Peyer's patch (tissue), 4 donors: Measurements from ENCODE around the gene PRDM15. TPM values are rescaled to one million over a fixed set of nuclear protein-coding genes. Genes with fewer than 3 reads are reported as not detected.

Experiments used
- DNase-seq, 3 donors: peaks; one replicate each; pipeline ENCODE4 v3.0.0-alpha.2; 2017 to 2019
- H3K27ac ChIP-seq, 4 donors: fragments of 200-600 bp; sonication (generic); one replicate each; pipeline ENCODE4 v1.5.1; 2016 to 2019
- H3K27me3 ChIP-seq, 2 donors: fragments of 200-600 bp; sonication (generic); one replicate each; pipeline ENCODE4 v1.5.1; 2019
- H3K36me3 ChIP-seq, 3 donors: fragments of 200-600 bp; sonication (generic); one replicate each; pipeline ENCODE4 v1.5.1; 2016 to 2019
- H3K4me1 ChIP-seq, 4 donors: fragments of 200-600 bp; sonication (generic); one replicate each; pipeline ENCODE4 v1.5.1; 2016 to 2019
- H3K4me3 ChIP-seq, 4 donors: fragments of 200-600 bp; sonication (generic); 1 replicate in 3 of 4; 2 replicates in 1 of 4; pipeline ENCODE4 v1.5.1; 2016 to 2019; ENCODE audit warnings: mild to moderate bottlenecking in 1 of 4
- H3K9me3 ChIP-seq, 4 donors: fragments of 200-600 bp; sonication (generic); one replicate each; pipeline ENCODE4 v1.5.1; 2016 to 2019; ENCODE audit warnings: mild to moderate bottlenecking in 1 of 4
- CTCF ChIP-seq, 6 experiments: fragments of 450-650 bp in 4 of 6; fragments of 200-600 bp in 2 of 6; sonication (generic) in 1 of 6; IDR thresholded peaks; one replicate each; pipeline ENCODE4 v1.5.1; 2017 to 2019; ENCODE audit warnings: antibody characterized with exemption in 6 of 6, mild to moderate bottlenecking in 3 of 6, moderate library complexity in 1 of 6
- POLR2A ChIP-seq, 2 donors: fragments of 450-650 bp; IDR thresholded peaks; one replicate each; pipeline ENCODE4 v1.5.1; 2017; ENCODE audit warnings: antibody characterized with exemption in 2 of 2, mild to moderate bottlenecking in 2 of 2, moderate library complexity in 2 of 2
- total RNA-seq, 4 donors: library from RNA; depleted of rRNA; stranded (reverse); fragments of >200 nt; gene quantifications; one replicate each; pipeline ENCODE4 v1.1.0, GENCODE V29; 2016

PRDM15 gene
- total RNA-seq, 4 donors from 2014 or later = 9.3 to 47.9 (median 16.9) TPM

DNA sequence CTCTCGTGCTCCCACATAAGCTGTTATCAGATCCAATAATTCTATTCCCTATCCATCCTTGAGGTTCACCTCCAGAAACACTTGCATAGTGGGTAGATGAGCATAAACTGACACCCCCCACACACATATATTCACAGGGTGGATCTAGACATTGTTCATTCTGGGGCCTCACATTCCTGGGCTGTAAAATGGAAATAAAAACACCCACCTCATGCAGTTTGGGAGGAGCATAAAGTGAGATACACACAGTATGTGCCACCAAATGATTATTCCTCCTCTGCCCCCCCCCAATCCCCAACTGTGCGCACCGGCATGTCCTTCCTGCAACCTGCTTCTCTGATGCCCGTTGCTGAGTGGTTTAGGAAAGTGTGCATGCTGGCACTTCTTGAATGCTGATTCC, 17.9 kb downstream of the PRDM15 start:
- TF ChIP-seq CTCF (IDR thresholded peaks at IDR 0.05) = no peak
- no peak for TF ChIP-seq POLR2A (IDR thresholded peaks at IDR 0.05)
- Histone ChIP-seq H3K27ac (no peak overlapping the region), H3K36me3 (peaks cover 0 to 35% (median 0%) of the 10 kb centered on the region in 3 donors), H3K9me3 (no peaks in the 10 kb centered on the region), H3K4me1 (no peaks in the 10 kb centered on the region), H3K4me3 (no peak overlapping the region), H3K27me3 (no peaks in the 10 kb centered on the region)
- no peak for DNase-seq

DNA sequence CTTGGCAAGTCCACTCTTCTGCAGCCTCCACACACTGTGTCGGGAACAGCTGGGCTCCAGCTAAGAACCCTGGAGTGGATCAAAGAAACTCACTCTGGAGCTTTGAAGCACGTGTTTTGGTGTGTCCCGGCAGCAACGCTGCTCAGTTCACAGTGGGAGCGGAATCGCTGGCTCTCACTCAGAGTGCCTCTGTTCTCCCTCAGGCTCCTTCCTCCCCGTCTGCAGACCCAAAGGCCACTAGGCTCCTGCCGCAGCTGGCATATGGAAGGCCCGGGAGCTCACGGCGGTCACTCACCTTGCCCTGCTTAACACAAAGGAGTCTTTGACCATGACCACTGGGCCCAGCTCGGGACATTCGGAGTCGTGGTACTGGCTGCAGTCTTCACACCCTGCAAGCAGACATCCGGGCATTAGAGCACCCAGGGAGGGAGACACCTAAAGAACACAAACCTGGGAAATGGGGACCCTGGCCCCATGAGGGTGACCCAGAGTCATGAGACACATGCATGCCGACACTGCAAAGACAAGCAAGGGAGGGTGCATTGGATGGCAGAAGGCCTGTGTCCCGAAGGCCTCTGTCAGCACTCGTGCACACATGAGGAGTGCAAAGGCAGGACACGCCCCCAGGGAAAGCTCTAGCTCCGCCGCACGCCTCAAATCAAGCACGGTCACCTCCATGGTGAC, 19.7 kb downstream of the PRDM15 start:
- Histone ChIP-seq H3K27ac (no peak overlapping the region), H3K4me1 (no peaks in the 10 kb centered on the region), H3K9me3 (no peaks in the 10 kb centered on the region), H3K4me3 (no peak overlapping the region), H3K27me3 (no peaks in the 10 kb centered on the region), H3K36me3 (peaks cover 0 to 48% (median 0%) of the 10 kb centered on the region in 3 donors)
- DNase-seq = no peak
- TF ChIP-seq CTCF (IDR thresholded peaks at IDR 0.05) (no peak), POLR2A (IDR thresholded peaks at IDR 0.05) (no peak)

GRCh38 chr21:41858466-41859296, 20.5 kb downstream of the PRDM15 start:
- Histone ChIP-seq H3K27ac (no peak overlapping the region), H3K9me3 (no peaks in the 10 kb centered on the region), H3K36me3 (peaks cover 0 to 52% (median 0%) of the 10 kb centered on the region in 3 donors), H3K4me1 (no peaks in the 10 kb centered on the region), H3K4me3 (no peak overlapping the region), H3K27me3 (no peaks in the 10 kb centered on the region)
- TF ChIP-seq CTCF (IDR thresholded peaks at IDR 0.05) (no peak), POLR2A (IDR thresholded peaks at IDR 0.05) (no peak)
- DNase-seq = no peak

GRCh38 chr21:41857771-41858300, 21.3 kb downstream of the PRDM15 start:
- TF ChIP-seq CTCF (IDR thresholded peaks at IDR 0.05) (no peak), POLR2A (IDR thresholded peaks at IDR 0.05) (no peak)
- Histone ChIP-seq H3K36me3 (peaks cover 0 to 55% (median 0%) of the 10 kb centered on the region in 3 donors), H3K27me3 (no peaks in the 10 kb centered on the region), H3K4me1 (no peaks in the 10 kb centered on the region), H3K9me3 (no peaks in the 10 kb centered on the region), H3K27ac (no peak overlapping the region), H3K4me3 (no peak overlapping the region)
- DNase-seq = no peak

DNA sequence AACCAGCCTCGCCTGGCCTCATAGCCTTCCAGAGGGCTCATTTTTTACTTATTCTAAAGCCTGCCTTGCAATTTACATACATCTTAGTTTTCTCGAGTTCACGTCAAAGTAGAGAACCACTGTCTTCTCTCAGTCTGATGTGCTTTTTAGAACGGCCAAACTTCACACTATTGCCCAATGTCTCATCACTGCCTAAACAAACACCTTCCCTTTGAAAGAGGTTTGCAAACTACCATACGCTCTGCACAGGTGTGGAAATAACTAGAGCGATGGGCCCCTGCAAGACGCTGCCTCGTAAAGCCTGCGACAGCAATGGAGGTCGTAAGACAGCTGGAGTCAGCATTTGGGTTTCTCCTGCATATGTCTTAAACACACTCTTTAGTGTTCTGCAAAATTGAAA, 22.6 kb downstream of the PRDM15 start:
- Histone ChIP-seq H3K9me3 (no peaks in the 10 kb centered on the region), H3K4me3 (no peak overlapping the region), H3K27ac (no peak overlapping the region), H3K27me3 (no peaks in the 10 kb centered on the region), H3K36me3 (peaks cover 0 to 65% (median 0%) of the 10 kb centered on the region in 3 donors), H3K4me1 (no peaks in the 10 kb centered on the region)
- TF ChIP-seq POLR2A (IDR thresholded peaks at IDR 0.05) (no peak), CTCF (IDR thresholded peaks at IDR 0.05) (no peak)
- no peak for DNase-seq
